CD4-positive, alpha-beta T cell treated with Interleukin-4 for 1 hour (primary cell): ENCODE measurements around the gene MYO3A.
"Not testable (repeated sequence)": the region's sequence is repeated elsewhere in the genome, so short reads cannot be mapped to it uniquely, and the experiment has no call there.

Experiments used
- DNase-seq, 2 donors: peaks; one replicate each; pipeline ENCODE4 v3.0.0-alpha.2; 2020 to 2022

The MYO3A gene

GRCh38 chr10:25978771-25979170, 44.7 kb downstream of the MYO3A start:
- no peak for DNase-seq

- DNase-seq = no peak
Measured at GRCh38 chr10:25982107-25982506, 48.1 kb downstream of the MYO3A start.

GRCh38 chr10:25988583-25988982, 54.6 kb downstream of the MYO3A start:
- no peak for DNase-seq

- DNase-seq = no peak
Measured at GRCh38 chr10:25989951-25990350, 55.9 kb downstream of the MYO3A start.

GRCh38 chr10:25999295-25999981, 65.4 kb downstream of the MYO3A start:
- DNase-seq = no peak

GRCh38 chr10:26000971-26001370, 66.9 kb downstream of the MYO3A start:
- no peak for DNase-seq

- DNase-seq = not testable (repeated sequence)
Measured at GRCh38 chr10:26002466-26002865, 68.4 kb downstream of the MYO3A start.

- no peak for DNase-seq
Measured at GRCh38 chr10:26015092-26015491, 81.1 kb downstream of the MYO3A start.

- DNase-seq = no peak
Measured at GRCh38 chr10:26022831-26023230, 88.8 kb downstream of the MYO3A start.

GRCh38 chr10:26024303-26024702, 90.3 kb downstream of the MYO3A start:
- DNase-seq = no peak

- no peak for DNase-seq
Measured at GRCh38 chr10:26025523-26025922, 91.5 kb downstream of the MYO3A start.

- DNase-seq = no peak
Measured at GRCh38 chr10:26029858-26030257, 95.8 kb downstream of the MYO3A start.

- DNase-seq = no peak
Measured at GRCh38 chr10:26031300-26031699, 97.3 kb downstream of the MYO3A start.

- no peak for DNase-seq
Measured at GRCh38 chr10:26043469-26043868, 109.4 kb downstream of the MYO3A start.

- no peak for DNase-seq
Measured at GRCh38 chr10:26044141-26044749, 110.2 kb downstream of the MYO3A start.

- no peak for DNase-seq
Measured at GRCh38 chr10:26046073-26046700, 112.2 kb downstream of the MYO3A start.

GRCh38 chr10:26048756-26049155, 114.7 kb downstream of the MYO3A start:
- DNase-seq = no peak

- DNase-seq = no peak
Measured at GRCh38 chr10:26052326-26052725, 118.3 kb downstream of the MYO3A start.

GRCh38 chr10:26057466-26057865, 123.4 kb downstream of the MYO3A start:
- no peak for DNase-seq

GRCh38 chr10:26064106-26064505, 130.1 kb downstream of the MYO3A start:
- no peak for DNase-seq

GRCh38 chr10:26067680-26068079, 133.7 kb downstream of the MYO3A start:
- DNase-seq = no peak

GRCh38 chr10:26080971-26081370, 146.9 kb downstream of the MYO3A start:
- DNase-seq = not testable (repeated sequence)

GRCh38 chr10:26081459-26081858, 147.4 kb downstream of the MYO3A start:
- DNase-seq = no peak

- no peak for DNase-seq
Measured at GRCh38 chr10:26085549-26085948, 151.5 kb downstream of the MYO3A start.
